OCI-LY1 (cell line): ENCODE measurements around the gene ICAM5.

Experiments used
- H2AFZ ChIP-seq: fragments of 200-600 bp; sonication (generic), shearing (Covaris generic); 2 replicates; pipeline ENCODE4 v1.6.0; 2014; ENCODE audit warnings: antibody characterized with exemption, mild to moderate bottlenecking, low read length
- H3F3A ChIP-seq: fragments of 200-600 bp; sonication (generic), shearing (Covaris generic); 2 replicates; pipeline ENCODE4 v1.6.0; 2014; ENCODE audit warnings: mild to moderate bottlenecking, antibody characterized with exemption, low read length, moderate library complexity; ENCODE audit not compliant: insufficient read depth
- H3K27ac ChIP-seq: fragments of 200-600 bp; sonication (generic); 2 replicates; pipeline ENCODE4 v1.5.1; 2014; ENCODE audit warnings: low read length, mixed run types, mild to moderate bottlenecking, low read depth; ENCODE audit not compliant: poor library complexity, severe bottlenecking
- H3K27me3 ChIP-seq: fragments of 200-600 bp; sonication (generic); 2 replicates; pipeline ENCODE4 v1.6.0; 2014; ENCODE audit warnings: antibody characterized with exemption, mild to moderate bottlenecking, low read length, moderate library complexity; ENCODE audit not compliant: insufficient read depth
- H3K36me3 ChIP-seq: fragments of 200-600 bp; sonication (generic); 2 replicates; pipeline ENCODE4 v1.6.1; 2014; ENCODE audit warnings: mild to moderate bottlenecking, antibody characterized with exemption, low read length, moderate library complexity, mixed read lengths; ENCODE audit not compliant: insufficient read depth
- H3K4me1 ChIP-seq: fragments of 200-600 bp; sonication (generic); 2 replicates; pipeline ENCODE4 v1.5.1; 2014; ENCODE audit warnings: mild to moderate bottlenecking, low read length, moderate library complexity; ENCODE audit not compliant: insufficient read depth, severe bottlenecking
- H3K4me2 ChIP-seq: fragments of 200-600 bp; sonication (generic), shearing (Covaris generic); 2 replicates; pipeline ENCODE4 v1.6.1; 2014; ENCODE audit warnings: low read length
- H3K4me3 ChIP-seq: fragments of 200-600 bp; sonication (generic); 2 replicates; pipeline ENCODE4 v1.5.1; 2014; ENCODE audit warnings: low read length, low read depth, mild to moderate bottlenecking, mixed read lengths; ENCODE audit not compliant: poor library complexity, severe bottlenecking
- H3K79me2 ChIP-seq: fragments of 200-600 bp; shearing (Covaris generic); 2 replicates; pipeline ENCODE4 v1.6.1; 2016; ENCODE audit warnings: mixed run types, low read length, mixed read lengths; ENCODE audit not compliant: insufficient read depth
- H3K9ac ChIP-seq: fragments of 200-600 bp; sonication (generic), shearing (Covaris generic); 2 replicates; pipeline ENCODE4 v1.6.1; 2014; ENCODE audit warnings: mild to moderate bottlenecking, low read length, mixed read lengths
- H3K9me2 ChIP-seq: fragments of 200-600 bp; sonication (generic), shearing (Covaris generic); 2 replicates; pipeline ENCODE4 v1.6.1; 2014; ENCODE audit warnings: low read depth, mild to moderate bottlenecking, low read length, mixed read lengths
- H3K9me3 ChIP-seq: fragments of 200-600 bp; shearing (Covaris generic); 2 replicates; pipeline ENCODE4 v1.6.1; 2014; ENCODE audit warnings: low read length, mixed read lengths
- H4K20me1 ChIP-seq: fragments of 200-600 bp; sonication (generic), shearing (Covaris generic); 2 replicates; pipeline ENCODE4 v1.6.0; 2016; ENCODE audit warnings: mild to moderate bottlenecking, low read length; ENCODE audit not compliant: insufficient read depth
- EZH2 ChIP-seq: fragments of 200-600 bp; sonication (generic), shearing (Covaris generic); IDR thresholded peaks from 2 replicates; pipeline ENCODE4 v1.8.0; 2017; ENCODE audit warnings: borderline replicate concordance, mixed run types, mild to moderate bottlenecking, antibody characterized with exemption, low read length, moderate library complexity, mixed read lengths
- TF ChIP-seq, protein P1 (sequence below): fragments of 200-600 bp; sonication (generic), shearing (Covaris generic); IDR thresholded peaks from 2 replicates; pipeline ENCODE4 v1.5.1; 2017; ENCODE audit warnings: mild to moderate bottlenecking, antibody characterized with exemption, low read length, moderate library complexity, mixed read lengths

The ICAM5 gene

DNA sequence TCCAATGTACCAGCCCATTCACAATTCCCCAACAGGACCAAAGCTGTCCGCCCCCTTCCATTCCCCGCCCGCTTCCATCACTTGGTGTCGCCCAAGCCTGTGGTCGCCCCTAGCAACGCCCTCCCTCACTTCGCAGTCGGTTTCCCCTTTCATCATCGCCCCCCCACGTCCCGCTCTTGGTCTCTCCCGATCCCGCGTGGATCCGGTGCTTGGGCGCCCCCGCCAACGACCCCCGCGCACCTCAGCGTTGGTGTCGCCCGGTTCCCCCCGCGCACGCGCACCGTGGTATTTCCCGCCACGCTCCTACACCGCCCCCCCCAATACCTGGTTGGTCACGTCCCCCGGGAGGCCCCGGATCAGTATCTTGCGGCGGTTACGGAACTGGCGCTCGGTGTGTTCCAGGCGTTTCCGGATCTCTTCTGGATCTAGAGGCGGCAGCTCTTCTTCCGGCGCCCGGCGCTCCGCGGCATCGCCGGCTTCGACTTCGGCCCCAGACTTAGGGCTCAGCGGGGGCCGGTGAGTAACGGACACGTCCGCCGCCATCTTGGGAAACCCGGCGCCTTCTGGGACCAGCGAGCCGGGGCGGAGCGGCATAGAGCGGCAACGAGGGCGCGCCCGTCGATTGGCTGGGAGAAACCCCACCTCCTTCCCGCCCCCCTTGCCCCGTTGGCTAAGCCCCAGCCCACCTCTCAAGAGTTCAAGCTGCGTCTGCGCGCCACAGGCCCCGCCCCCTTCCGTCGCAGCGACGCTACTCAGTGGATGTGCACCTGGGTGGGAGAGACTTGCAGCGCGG is 43.4 kb downstream of the ICAM5 start, which contains the start of gene RAVER1:
RAVER1 (minus strand) TSS at position 565 of the 793 bp plus-strand sequence; CDS start at position 543, 22 bp downstream.
- Histone ChIP-seq H3K4me1 (peaks cover 29% of the 10 kb centered on the region), H4K20me1 (no peaks in the 10 kb centered on the region), H3K9ac (peak within 1 kb of the TSS; percentile 82), H3K27me3 (no peaks in the 10 kb centered on the region), H3K4me3 (peak within 1 kb of the TSS; percentile 72), H3K27ac (peak within 1 kb of the TSS; percentile 77), H3K36me3 (peaks cover 38% of the 10 kb centered on the region), H3F3A (no peaks in the 10 kb centered on the region), H3K9me3 (no peaks in the 10 kb centered on the region), H3K79me2 (peaks cover 14% of the 10 kb centered on the region), H3K9me2 (no peaks in the 10 kb centered on the region), H3K4me2 (peak within 1 kb of the TSS; percentile 92), H2AFZ (no peak within 1 kb of the TSS)
- TF ChIP-seq, protein P1, sequence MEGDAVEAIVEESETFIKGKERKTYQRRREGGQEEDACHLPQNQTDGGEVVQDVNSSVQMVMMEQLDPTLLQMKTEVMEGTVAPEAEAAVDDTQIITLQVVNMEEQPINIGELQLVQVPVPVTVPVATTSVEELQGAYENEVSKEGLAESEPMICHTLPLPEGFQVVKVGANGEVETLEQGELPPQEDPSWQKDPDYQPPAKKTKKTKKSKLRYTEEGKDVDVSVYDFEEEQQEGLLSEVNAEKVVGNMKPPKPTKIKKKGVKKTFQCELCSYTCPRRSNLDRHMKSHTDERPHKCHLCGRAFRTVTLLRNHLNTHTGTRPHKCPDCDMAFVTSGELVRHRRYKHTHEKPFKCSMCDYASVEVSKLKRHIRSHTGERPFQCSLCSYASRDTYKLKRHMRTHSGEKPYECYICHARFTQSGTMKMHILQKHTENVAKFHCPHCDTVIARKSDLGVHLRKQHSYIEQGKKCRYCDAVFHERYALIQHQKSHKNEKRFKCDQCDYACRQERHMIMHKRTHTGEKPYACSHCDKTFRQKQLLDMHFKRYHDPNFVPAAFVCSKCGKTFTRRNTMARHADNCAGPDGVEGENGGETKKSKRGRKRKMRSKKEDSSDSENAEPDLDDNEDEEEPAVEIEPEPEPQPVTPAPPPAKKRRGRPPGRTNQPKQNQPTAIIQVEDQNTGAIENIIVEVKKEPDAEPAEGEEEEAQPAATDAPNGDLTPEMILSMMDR, result no peak
- no peak for TF ChIP-seq EZH2

DNA sequence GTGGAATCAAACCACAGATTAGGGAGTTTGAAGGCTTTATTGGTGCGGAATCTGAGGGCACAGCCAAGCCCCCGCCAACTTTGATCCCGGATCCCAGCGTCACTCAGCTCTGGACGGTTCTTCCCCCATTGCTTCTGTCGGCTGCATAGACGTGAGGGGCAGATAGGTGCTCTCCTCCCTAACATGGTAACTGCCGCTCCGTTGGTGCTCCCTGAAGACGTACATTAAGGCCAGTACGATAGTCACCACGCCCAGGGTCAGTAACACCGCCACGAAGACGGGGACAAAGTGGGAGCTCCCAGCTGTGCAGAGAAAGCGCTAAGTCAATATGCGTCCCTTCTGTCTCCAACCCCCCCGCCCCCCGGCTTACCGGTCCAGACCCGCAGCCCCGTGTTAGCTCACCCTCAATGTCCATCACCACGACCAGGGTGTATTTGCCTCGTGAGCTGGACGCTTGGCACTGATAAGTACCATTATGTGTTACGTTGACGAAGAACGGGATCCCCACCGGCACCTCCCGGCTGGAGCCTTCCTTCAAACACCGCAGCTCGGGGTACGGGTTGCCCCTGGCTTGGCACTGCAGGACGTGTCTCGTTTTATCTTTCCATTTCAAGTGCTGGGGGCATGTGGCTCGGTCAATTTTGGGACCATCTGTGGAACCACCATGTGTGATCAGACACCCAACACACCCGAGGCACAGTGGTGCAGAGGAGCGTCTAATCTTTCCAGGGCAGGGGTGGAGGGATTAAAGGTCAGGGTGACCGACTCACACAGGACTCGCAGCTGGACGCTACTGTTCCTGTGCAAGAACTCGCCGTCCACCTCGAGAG is 44.2 kb downstream of the ICAM5 start:
- H3K4me2 ChIP-seq, result peak overlapping the region; percentile 92

DNA sequence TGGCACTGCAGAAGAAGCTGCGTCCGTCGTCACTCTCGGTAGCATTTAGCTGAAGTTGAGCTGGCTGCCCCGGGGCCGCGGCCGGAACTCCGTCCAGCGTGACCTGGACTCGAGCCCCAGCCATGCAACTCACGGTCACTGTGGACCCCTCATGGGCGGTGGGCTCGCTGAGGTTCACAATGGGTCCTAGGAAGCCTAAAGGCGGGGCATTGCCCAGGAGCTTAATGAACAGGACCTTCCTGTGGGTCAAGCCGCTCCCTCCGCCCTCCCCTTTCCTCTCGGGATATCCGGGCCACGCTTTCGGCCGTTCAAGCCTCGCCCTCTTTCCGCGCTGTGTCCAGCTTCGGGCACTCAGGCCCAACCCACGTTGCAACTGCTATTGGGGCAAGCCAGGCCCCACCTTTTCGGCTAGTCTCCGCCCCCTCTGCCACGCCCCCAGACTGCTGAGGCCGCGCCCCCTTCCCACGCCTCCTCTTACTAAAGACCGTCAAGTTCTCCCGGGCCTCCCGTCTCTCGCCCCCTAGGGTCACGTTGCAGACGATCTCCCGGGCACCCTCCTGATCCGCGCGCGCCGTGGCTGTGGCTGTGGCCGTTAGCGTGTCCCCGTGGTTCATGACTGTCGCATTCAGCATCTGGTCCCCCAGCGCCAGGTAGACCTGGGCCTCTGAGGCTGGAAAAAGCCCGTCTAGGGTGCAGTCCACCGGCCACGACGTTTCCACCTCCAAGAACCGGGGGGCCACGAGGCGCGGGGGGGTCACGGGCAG is 45.0 kb downstream of the ICAM5 start:
- Histone ChIP-seq H3K9me3 (no peaks in the 10 kb centered on the region), H2AFZ (no peak overlapping the region), H3K4me2 (peak overlapping the region; percentile 92), H3F3A (no peaks in the 10 kb centered on the region), H3K79me2 (peaks cover 14% of the 10 kb centered on the region), H3K27me3 (no peaks in the 10 kb centered on the region), H3K27ac (no peak overlapping the region), H3K9ac (no peak overlapping the region; the same call in 1 of the 2 replicates), H3K9me2 (no peaks in the 10 kb centered on the region), H4K20me1 (no peaks in the 10 kb centered on the region), H3K4me3 (peak overlapping the region; percentile 72), H3K4me1 (peaks cover 45% of the 10 kb centered on the region), H3K36me3 (peaks cover 22% of the 10 kb centered on the region)
- no peak for TF ChIP-seq EZH2
- TF ChIP-seq, protein P1, result peak; percentile 15; the same call in 1 of the 2 replicates

More for the DNA sequence above, 44.2 kb downstream of the ICAM5 start:
- H3F3A ChIP-seq, result no peaks in the 10 kb centered on the region
- peaks cover 37% of the 10 kb centered on the region for H3K4me1 ChIP-seq
- peak overlapping the region; percentile 72 for H3K4me3 ChIP-seq
- no peak for TF ChIP-seq EZH2
- TF ChIP-seq, protein P1, result no peak
- H3K9me3 ChIP-seq, result no peaks in the 10 kb centered on the region
- H3K79me2 ChIP-seq, result peaks cover 14% of the 10 kb centered on the region
- H2AFZ ChIP-seq, result no peak overlapping the region
- H3K27me3 ChIP-seq, result no peaks in the 10 kb centered on the region
- H3K9ac ChIP-seq, result peak overlapping the region; percentile 75
- no peaks in the 10 kb centered on the region for H3K9me2 ChIP-seq
- H3K36me3 ChIP-seq, result peaks cover 30% of the 10 kb centered on the region
- H4K20me1 ChIP-seq, result no peaks in the 10 kb centered on the region
- H3K27ac ChIP-seq, result peak overlapping the region; percentile 42
